Urinary bladder (tissue), 4 donors: ENCODE results near the gene EXD2. TPM values are rescaled to one million over a fixed set of nuclear protein-coding genes. Genes with fewer than 3 reads are reported as not detected.

Experiments used
- DNase-seq: peaks from one replicate; pipeline ENCODE4 v3.0.0-alpha.2; 2015; ENCODE audit errors: extremely low spot score
- H3K27ac ChIP-seq: one replicate; pipeline ENCODE4 v1.5.1; 2013; ENCODE audit warnings: low read depth, mild to moderate bottlenecking, moderate library complexity
- H3K36me3 ChIP-seq: one replicate; pipeline ENCODE4 v1.6.1; 2013; ENCODE audit warnings: mild to moderate bottlenecking, moderate library complexity; ENCODE audit not compliant: insufficient read depth
- H3K4me1 ChIP-seq: one replicate; pipeline ENCODE4 v1.6.1; 2013; ENCODE audit warnings: mild to moderate bottlenecking, moderate library complexity; ENCODE audit not compliant: insufficient read depth
- H3K4me3 ChIP-seq: one replicate; pipeline ENCODE4 v1.5.1; 2013; ENCODE audit warnings: low read depth, low read length
- WGBS: extraction: QIAGEN DNeasy Blood & Tissue Kit; methylation state at CpG from one replicate; pipeline ENCODE4 v1.1.7; 2013; 5-methylcytosine and 5-hydroxymethylcytosine counted together
- polyA plus RNA-seq: library from polyadenylated mRNA; stranded (reverse); fragments of 200-250 nt; gene quantifications from one replicate; pipeline ENCODE4 v1.2.3, GENCODE V29; 2013
- total RNA-seq: library from RNA; depleted of rRNA; stranded (reverse); fragments of >200 nt; gene quantifications from one replicate; pipeline ENCODE4 v1.2.3, GENCODE V29; 2014
- donor health status: healthy with polysubstance abuse.
- donor health status: healthy.

Gene EXD2, protein sequence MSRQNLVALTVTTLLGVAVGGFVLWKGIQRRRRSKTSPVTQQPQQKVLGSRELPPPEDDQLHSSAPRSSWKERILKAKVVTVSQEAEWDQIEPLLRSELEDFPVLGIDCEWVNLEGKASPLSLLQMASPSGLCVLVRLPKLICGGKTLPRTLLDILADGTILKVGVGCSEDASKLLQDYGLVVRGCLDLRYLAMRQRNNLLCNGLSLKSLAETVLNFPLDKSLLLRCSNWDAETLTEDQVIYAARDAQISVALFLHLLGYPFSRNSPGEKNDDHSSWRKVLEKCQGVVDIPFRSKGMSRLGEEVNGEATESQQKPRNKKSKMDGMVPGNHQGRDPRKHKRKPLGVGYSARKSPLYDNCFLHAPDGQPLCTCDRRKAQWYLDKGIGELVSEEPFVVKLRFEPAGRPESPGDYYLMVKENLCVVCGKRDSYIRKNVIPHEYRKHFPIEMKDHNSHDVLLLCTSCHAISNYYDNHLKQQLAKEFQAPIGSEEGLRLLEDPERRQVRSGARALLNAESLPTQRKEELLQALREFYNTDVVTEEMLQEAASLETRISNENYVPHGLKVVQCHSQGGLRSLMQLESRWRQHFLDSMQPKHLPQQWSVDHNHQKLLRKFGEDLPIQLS
- total RNA-seq (18.6 TPM), polyA plus RNA-seq (17.1 TPM)

DNA sequence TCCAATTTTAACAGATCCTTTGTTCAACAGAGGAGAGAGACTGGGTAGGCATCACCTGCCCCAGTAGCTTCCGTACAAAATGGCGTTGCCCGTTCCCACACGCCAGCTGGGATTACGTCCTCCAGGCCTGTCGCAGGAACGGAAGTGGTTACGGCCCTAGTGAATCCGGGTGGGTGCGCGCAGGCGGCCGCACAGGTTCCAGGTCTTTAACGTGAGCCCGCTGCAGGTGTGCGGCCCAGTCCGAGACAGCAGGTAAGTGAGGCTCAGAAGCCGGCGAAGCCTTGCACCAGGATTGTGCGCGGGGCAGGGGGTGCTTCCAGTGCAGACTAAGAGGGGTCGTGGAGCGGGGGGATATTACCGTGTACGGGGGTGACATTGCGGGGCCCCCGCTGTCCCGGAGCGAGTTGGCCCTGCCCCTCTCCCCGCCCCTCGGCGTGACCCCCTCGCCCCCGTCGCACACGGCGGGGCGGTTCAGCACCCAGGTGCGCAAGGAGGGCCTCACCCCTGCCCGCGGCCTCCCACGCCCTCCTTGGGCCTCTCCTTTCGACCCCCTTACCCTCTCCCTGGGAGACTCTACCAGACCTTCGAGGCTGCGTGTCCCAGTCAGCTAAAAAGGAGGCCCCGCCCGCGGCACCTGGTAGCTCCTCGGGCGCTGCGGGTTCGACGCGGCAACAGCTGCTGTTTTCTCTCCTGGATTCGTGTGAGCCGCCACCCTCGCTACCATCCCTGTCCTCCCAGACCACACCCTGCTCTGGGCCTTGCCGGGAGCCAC is at the start of gene EXD2:
TSS of gene EXD2 (plus strand) at position 159 of the 772 bp plus-strand sequence. CDS start 17,973 bp downstream, outside the sequence.
- peak; percentile 84 for DNase-seq
- peak within 1 kb of the TSS; percentile 90 for H3K4me3 ChIP-seq
- under 1% methylated on average over 58 of the region's 58 CpGs for WGBS
- H3K27ac ChIP-seq, result peak within 1 kb of the TSS; percentile 75
- no peaks in the 10 kb centered on the region for H3K4me1 ChIP-seq
- no peaks in the 10 kb centered on the region for H3K36me3 ChIP-seq

GRCh38 chr14:69141550-69141949 is 49.7 kb upstream of the EXD2 start:
- DNase-seq, result no peak
- Histone ChIP-seq H3K4me3 (no peak overlapping the region), H3K4me1 (no peaks in the 10 kb centered on the region), H3K27ac (no peak overlapping the region), H3K36me3 (no peaks in the 10 kb centered on the region)
- 88% methylated on average over 1 of the region's 1 CpG for WGBS

- WGBS, result 92% methylated on average over 5 of the region's 5 CpGs
- DNase-seq, result no peak
- H3K36me3 ChIP-seq, result no peaks in the 10 kb centered on the region
- no peaks in the 10 kb centered on the region for H3K4me1 ChIP-seq
- H3K27ac ChIP-seq, result no peak overlapping the region
- no peak overlapping the region for H3K4me3 ChIP-seq
These were observed 49.2 kb upstream of the EXD2 start for GRCh38 chr14:69142101-69142500.

- H3K36me3 ChIP-seq, result no peaks in the 10 kb centered on the region
- no peaks in the 10 kb centered on the region for H3K4me1 ChIP-seq
- no peak overlapping the region for H3K4me3 ChIP-seq
- WGBS, result 45% methylated on average over 2 of the region's 2 CpGs
- H3K27ac ChIP-seq, result no peak overlapping the region
- DNase-seq, result no peak
These were observed 41.6 kb upstream of the EXD2 start for GRCh38 chr14:69149461-69150244.

- H3K4me3 ChIP-seq, result peak overlapping the region; percentile 98
- WGBS, result under 1% methylated on average over 57 of the region's 57 CpGs
- no peaks in the 10 kb centered on the region for H3K4me1 ChIP-seq
- H3K27ac ChIP-seq, result peak overlapping the region; percentile 96
- peak; percentile 26 for DNase-seq
- H3K36me3 ChIP-seq, result no peaks in the 10 kb centered on the region
These were observed 39.7 kb upstream of the EXD2 start for GRCh38 chr14:69151458-69152180.

DNA sequence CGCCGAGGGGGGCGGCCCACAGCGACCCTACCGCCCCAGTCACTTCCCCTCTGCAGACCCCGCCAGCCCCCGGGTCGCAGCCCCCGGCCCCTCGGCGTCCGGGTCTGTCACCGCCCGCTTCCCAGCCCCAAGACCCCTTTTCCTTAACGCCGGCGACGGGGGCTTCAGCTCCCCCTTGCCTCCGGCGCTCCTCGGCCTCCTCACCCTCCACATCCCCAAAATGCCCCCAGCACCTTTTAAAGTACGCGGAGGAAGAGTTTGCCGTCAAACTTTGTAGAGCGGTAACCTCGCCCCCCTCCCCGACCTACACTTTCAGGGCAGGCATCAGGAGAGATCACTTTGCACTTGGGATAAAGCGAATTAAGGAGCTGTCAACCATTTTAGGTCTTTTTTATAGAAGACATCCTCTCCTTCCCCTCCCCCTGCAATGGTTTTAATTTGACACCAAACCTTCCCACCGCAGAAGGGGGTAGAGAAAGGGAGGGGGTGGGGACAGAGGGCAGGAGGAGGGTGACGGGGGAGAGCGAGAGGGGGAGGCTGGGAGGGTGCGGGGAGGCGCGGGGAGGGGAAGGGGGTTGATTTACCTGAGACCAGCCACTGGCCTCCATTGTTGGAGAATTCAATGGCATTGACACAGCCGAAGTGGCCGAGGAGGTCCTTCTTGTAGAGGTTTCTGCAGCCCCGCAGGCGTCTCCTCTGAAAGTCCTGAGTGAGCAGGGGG is 39.0 kb upstream of the EXD2 start:
- Histone ChIP-seq H3K36me3 (no peaks in the 10 kb centered on the region), H3K4me1 (no peaks in the 10 kb centered on the region), H3K4me3 (peak overlapping the region; percentile 98), H3K27ac (peak overlapping the region; percentile 100)
- under 1% methylated on average over 38 of the region's 38 CpGs for WGBS
- DNase-seq, result peak; percentile 2

GRCh38 chr14:69152902-69153151 is 38.5 kb upstream of the EXD2 start, which contains the start of gene DCAF5:
Gene DCAF5, minus strand, starts transcription at chr14:69153119. Its CDS starts 141 bp downstream, at chr14:69152978.
- no peaks in the 10 kb centered on the region for H3K4me1 ChIP-seq
- H3K4me3 ChIP-seq, result peak within 1 kb of the TSS; percentile 98
- H3K36me3 ChIP-seq, result no peaks in the 10 kb centered on the region
- under 1% methylated on average over 26 of the region's 26 CpGs for WGBS
- peak; percentile 84 for DNase-seq
- H3K27ac ChIP-seq, result peak within 1 kb of the TSS; percentile 100

GRCh38 chr14:69153152-69153872 is 38.0 kb upstream of the EXD2 start:
- Histone ChIP-seq H3K36me3 (no peaks in the 10 kb centered on the region), H3K27ac (peak overlapping the region; percentile 100), H3K4me1 (no peaks in the 10 kb centered on the region), H3K4me3 (peak overlapping the region; percentile 98)
- WGBS, result under 1% methylated on average over 72 of the region's 72 CpGs
- DNase-seq, result no peak

GRCh38 chr14:69153873-69154270 is 37.4 kb upstream of the EXD2 start:
- WGBS, result 4% methylated on average over 13 of the region's 13 CpGs
- H3K4me3 ChIP-seq, result peak overlapping the region; percentile 98
- no peaks in the 10 kb centered on the region for H3K4me1 ChIP-seq
- H3K27ac ChIP-seq, result peak overlapping the region; percentile 100
- DNase-seq, result peak; percentile 8
- H3K36me3 ChIP-seq, result no peaks in the 10 kb centered on the region

DNA sequence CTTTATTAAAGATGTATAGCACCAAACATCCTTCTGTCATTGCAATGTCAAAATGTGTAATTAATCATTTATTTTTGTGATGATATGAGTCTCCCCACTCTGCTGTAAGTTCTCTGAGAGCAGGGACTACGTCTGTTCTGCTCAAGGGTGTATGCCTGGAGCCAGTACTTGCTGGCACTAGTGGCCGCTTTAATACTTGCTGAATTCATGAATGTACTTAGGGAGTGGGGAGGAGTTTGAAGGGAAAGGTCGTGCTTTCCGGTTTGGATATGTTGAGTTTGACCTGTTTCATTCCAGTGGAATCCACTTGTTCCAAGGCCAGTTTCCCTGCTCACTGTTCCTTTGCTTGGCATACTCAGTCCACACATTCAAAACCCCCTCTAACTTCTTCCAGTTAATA is 36.5 kb upstream of the EXD2 start:
- H3K27ac ChIP-seq, result no peak overlapping the region
- DNase-seq, result no peak
- H3K36me3 ChIP-seq, result no peaks in the 10 kb centered on the region
- WGBS, result 42% methylated on average over 4 of the region's 4 CpGs
- no peaks in the 10 kb centered on the region for H3K4me1 ChIP-seq
- H3K4me3 ChIP-seq, result no peak overlapping the region

GRCh38 chr14:69156224-69156623 is 35.1 kb upstream of the EXD2 start:
- no peaks in the 10 kb centered on the region for H3K4me1 ChIP-seq
- no peaks in the 10 kb centered on the region for H3K36me3 ChIP-seq
- H3K4me3 ChIP-seq, result no peak overlapping the region
- no peak for DNase-seq
- no peak overlapping the region for H3K27ac ChIP-seq

GRCh38 chr14:69161590-69161989 is 29.7 kb upstream of the EXD2 start:
- Histone ChIP-seq H3K4me1 (no peaks in the 10 kb centered on the region), H3K4me3 (no peak overlapping the region), H3K27ac (no peak overlapping the region), H3K36me3 (no peaks in the 10 kb centered on the region)
- WGBS, result 78% methylated on average over 1 of the region's 1 CpG
- DNase-seq, result no peak
